Stimulated activated CD4-positive, alpha-beta T cell treated with anti-CD3 and anti-CD28 coated beads, Interleukin-1b, Interleukin-23, amount 100 ng/mL, for 24 hours (primary cell): Measurements from ENCODE around the gene CLEC2L.
"Not testable (repeated sequence)": the region's sequence is repeated elsewhere in the genome, so short reads cannot be mapped to it uniquely, and the experiment has no call there.

Experiments
- DNase-seq, 4 experiments: peaks; one replicate each; pipeline ENCODE4 v3.0.0-alpha.2; 2020; ENCODE audit warnings: low read depth in 4 of 4, low spot score in 1 of 4

Gene CLEC2L

GRCh38 chr7:139553991-139554700, 30.7 kb downstream of the CLEC2L start:
- not testable (repeated sequence) for DNase-seq

- no peak for DNase-seq
Measured at GRCh38 chr7:139557857-139558581, 34.5 kb downstream of the CLEC2L start.

- no peak for DNase-seq
Measured at GRCh38 chr7:139559364-139560105, 36.0 kb downstream of the CLEC2L start.

- no peak for DNase-seq
Measured at GRCh38 chr7:139560199-139560598, 36.7 kb downstream of the CLEC2L start.

GRCh38 chr7:139560678-139561077, 37.2 kb downstream of the CLEC2L start:
- DNase-seq: no peak

- no peak for DNase-seq
Measured at GRCh38 chr7:139562491-139562890, 39.0 kb downstream of the CLEC2L start.

GRCh38 chr7:139562961-139563565, 39.6 kb downstream of the CLEC2L start:
- no peak for DNase-seq

- no peak for DNase-seq
Measured at GRCh38 chr7:139563856-139564255, 40.4 kb downstream of the CLEC2L start.

GRCh38 chr7:139566075-139566474, 42.6 kb downstream of the CLEC2L start:
- DNase-seq: no peak

GRCh38 chr7:139566736-139567646, 43.5 kb downstream of the CLEC2L start:
- DNase-seq: no peak

GRCh38 chr7:139567647-139568345, 44.3 kb downstream of the CLEC2L start:
- no peak for DNase-seq

- no peak for DNase-seq
Measured at GRCh38 chr7:139568346-139568675, 44.8 kb downstream of the CLEC2L start.

- no peak for DNase-seq
Measured at GRCh38 chr7:139568813-139569490, 45.5 kb downstream of the CLEC2L start.

GRCh38 chr7:139570119-139570518, 46.6 kb downstream of the CLEC2L start:
- no peak for DNase-seq

GRCh38 chr7:139570626-139571025, 47.1 kb downstream of the CLEC2L start:
- DNase-seq: no peak

GRCh38 chr7:139571190-139571589, 47.7 kb downstream of the CLEC2L start:
- DNase-seq: no peak

GRCh38 chr7:139571651-139572050, 48.2 kb downstream of the CLEC2L start:
- DNase-seq: no peak

GRCh38 chr7:139572071-139572470, 48.6 kb downstream of the CLEC2L start:
- DNase-seq: no peak

- no peak for DNase-seq
Measured at GRCh38 chr7:139572704-139573385, 49.4 kb downstream of the CLEC2L start.
